OCI-LY7 (cell line): ENCODE data around the gene ABCA13.

ENCODE experiments used
- EZH2phosphoT487 ChIP-seq: fragments of 200-600 bp; sonication (generic); IDR thresholded peaks from 2 replicates; pipeline ENCODE4 v1.6.1; 2018; ENCODE audit warnings: low read depth, borderline replicate concordance, mild to moderate bottlenecking, mixed run types, antibody characterized with exemption, low read length, moderate library complexity, mixed read lengths
- TF ChIP-seq, protein P1 (sequence below): fragments of 200-600 bp; sonication (generic); conservative IDR thresholded peaks from 2 replicates; pipeline ENCODE4 v1.5.1; 2014; ENCODE audit warnings: mild to moderate bottlenecking, antibody characterized with exemption, low read length, moderate library complexity, mixed read lengths

- TF ChIP-seq, protein P1, sequence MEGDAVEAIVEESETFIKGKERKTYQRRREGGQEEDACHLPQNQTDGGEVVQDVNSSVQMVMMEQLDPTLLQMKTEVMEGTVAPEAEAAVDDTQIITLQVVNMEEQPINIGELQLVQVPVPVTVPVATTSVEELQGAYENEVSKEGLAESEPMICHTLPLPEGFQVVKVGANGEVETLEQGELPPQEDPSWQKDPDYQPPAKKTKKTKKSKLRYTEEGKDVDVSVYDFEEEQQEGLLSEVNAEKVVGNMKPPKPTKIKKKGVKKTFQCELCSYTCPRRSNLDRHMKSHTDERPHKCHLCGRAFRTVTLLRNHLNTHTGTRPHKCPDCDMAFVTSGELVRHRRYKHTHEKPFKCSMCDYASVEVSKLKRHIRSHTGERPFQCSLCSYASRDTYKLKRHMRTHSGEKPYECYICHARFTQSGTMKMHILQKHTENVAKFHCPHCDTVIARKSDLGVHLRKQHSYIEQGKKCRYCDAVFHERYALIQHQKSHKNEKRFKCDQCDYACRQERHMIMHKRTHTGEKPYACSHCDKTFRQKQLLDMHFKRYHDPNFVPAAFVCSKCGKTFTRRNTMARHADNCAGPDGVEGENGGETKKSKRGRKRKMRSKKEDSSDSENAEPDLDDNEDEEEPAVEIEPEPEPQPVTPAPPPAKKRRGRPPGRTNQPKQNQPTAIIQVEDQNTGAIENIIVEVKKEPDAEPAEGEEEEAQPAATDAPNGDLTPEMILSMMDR = peak; percentile 30; the same call in 1 of the 2 replicates
- no peak for TF ChIP-seq EZH2phosphoT487
These were observed 31.8 kb upstream of the ABCA13 start for GRCh38 chr7:48139459-48139858.
